OCI-LY7 (cell line): ENCODE results near the gene LPO.

Experiments
- CTCF ChIP-seq: fragments of 200-600 bp; sonication (generic); conservative IDR thresholded peaks from 2 replicates; pipeline ENCODE4 v1.5.1; 2014; ENCODE audit warnings: mild to moderate bottlenecking, antibody characterized with exemption, low read length, moderate library complexity, mixed read lengths
- EZH2phosphoT487 ChIP-seq: fragments of 200-600 bp; sonication (generic); IDR thresholded peaks from 2 replicates; pipeline ENCODE4 v1.6.1; 2018; ENCODE audit warnings: low read depth, borderline replicate concordance, mild to moderate bottlenecking, mixed run types, antibody characterized with exemption, low read length, moderate library complexity, mixed read lengths

- peak; percentile 90 for TF ChIP-seq CTCF
- no peak for TF ChIP-seq EZH2phosphoT487
These were observed 65.8 kb downstream of the LPO start for GRCh38 chr17:58303971-58304749.
